Measurements from ENCODE around the gene SLC25A34. TPM values are rescaled to one million over a fixed set of nuclear protein-coding genes. Genes with fewer than 3 reads are reported as not detected.
A peak's percentile ranks its signal among the peaks of the same experiment; 100 is the strongest.

The SLC25A34 gene
- total RNA-seq, 2 experiments from 2014 or later: 1.4 to 2.2 TPM

GRCh38 chr1:15739259-15739658 lies 3.2 kb downstream of the SLC25A34 start:
- Histone ChIP-seq H3K4me3 (ENCODE audit: low read depth, low read length, poor library complexity, severe bottlenecking) (no peak overlapping the region), H4K20me1 (ENCODE audit: insufficient read depth, low read length) (no peaks in the 10 kb centered on the region), H3K27ac (ENCODE audit: low read depth, low read length, poor library complexity, severe bottlenecking) (no peak overlapping the region), H3K9me3 (ENCODE audit: low read length) (no peaks in the 10 kb centered on the region), H3K4me1 (ENCODE audit: insufficient read depth, low read length, poor library complexity, severe bottlenecking) (no peaks in the 10 kb centered on the region), H3K9me2 (ENCODE audit: insufficient read depth, low read length) (no peaks in the 10 kb centered on the region), H3K36me3 (ENCODE audit: insufficient read depth, low read length) (no peaks in the 10 kb centered on the region), H3K79me2 (ENCODE audit: insufficient read depth, low read depth, low read length) (no peaks in the 10 kb centered on the region), H3K4me2 (ENCODE audit: low read length) (no peak overlapping the region), H2AFZ (ENCODE audit: low read length) (no peak overlapping the region)
- intact Hi-C loops (cut with micrococcal nuclease; ENCODE audit: unreplicated experiment): no loop called here
- no TSS peak for BruUV-seq (replicated peaks)
- CTCF ChIA-PET (ENCODE audit: unreplicated experiment): interaction anchor here (0.5 kb wide), 1 partner anchor 571 kb away, joined by 3 read pairs; no protein-coding TSS in a partner anchor
- POLR2A ChIA-PET: interaction anchor here (0.6 kb wide), 1 partner anchor 186 kb away, joined by 3 read pairs; no protein-coding TSS in a partner anchor
- no peak for DNase-seq (ENCODE audit: low spot score)
- TF ChIP-seq CTCF (conservative IDR thresholded peaks at IDR 0.05; ENCODE audit: low read length) (no peak), EZH2phosphoT487 (IDR thresholded peaks at IDR 0.05; ENCODE audit: borderline replicate concordance, low read depth, low read length) (no peak)

GRCh38 chr1:15739745-15740144 lies 3.7 kb downstream of the SLC25A34 start:
- CTCF ChIA-PET (ENCODE audit: unreplicated experiment): interaction anchor here (0.5 kb wide), 1 partner anchor 571 kb away, joined by 3 read pairs; no protein-coding TSS in a partner anchor
- no peak for DNase-seq (ENCODE audit: low spot score)
- Histone ChIP-seq H2AFZ (ENCODE audit: low read length) (no peak overlapping the region), H3K9me3 (ENCODE audit: low read length) (no peaks in the 10 kb centered on the region), H3K36me3 (ENCODE audit: insufficient read depth, low read length) (no peaks in the 10 kb centered on the region), H3K79me2 (ENCODE audit: insufficient read depth, low read depth, low read length) (no peaks in the 10 kb centered on the region), H3K4me2 (ENCODE audit: low read length) (no peak overlapping the region), H3K27ac (ENCODE audit: low read depth, low read length, poor library complexity, severe bottlenecking) (no peak overlapping the region), H4K20me1 (ENCODE audit: insufficient read depth, low read length) (no peaks in the 10 kb centered on the region), H3K9me2 (ENCODE audit: insufficient read depth, low read length) (no peaks in the 10 kb centered on the region), H3K4me1 (ENCODE audit: insufficient read depth, low read length, poor library complexity, severe bottlenecking) (no peaks in the 10 kb centered on the region), H3K4me3 (ENCODE audit: low read depth, low read length, poor library complexity, severe bottlenecking) (no peak overlapping the region)
- BruUV-seq (replicated peaks): no TSS peak
- intact Hi-C loops (cut with micrococcal nuclease; ENCODE audit: unreplicated experiment): loop anchor here (2.0 to 5.0 kb wide), 3 partner anchors 213 to 307 kb away; partner anchors contain the start of gene DNAJC16
- POLR2A ChIA-PET: no interaction called here
- TF ChIP-seq CTCF (conservative IDR thresholded peaks at IDR 0.05; ENCODE audit: low read length): peak; percentile 30
- TF ChIP-seq EZH2phosphoT487 (IDR thresholded peaks at IDR 0.05; ENCODE audit: borderline replicate concordance, low read depth, low read length): no peak
